Trophoblast cell (in vitro differentiated cells and primary cell): ENCODE data around the gene KCNJ8.

ENCODE experiments used
- DNase-seq, 2 donors: peaks; one replicate each; pipeline ENCODE4 v3.0.0-alpha.2; 2016
- H2AFZ ChIP-seq: 2 replicates; pipeline ENCODE4 v1.6.1; 2013; ENCODE audit warnings: low read length, moderate library complexity, mild to moderate bottlenecking; ENCODE audit not compliant: insufficient read depth, poor library complexity
- H2AK5ac ChIP-seq: 2 replicates; pipeline ENCODE4 v1.6.1; 2013; ENCODE audit warnings: mild to moderate bottlenecking, low read length
- H2BK120ac ChIP-seq: 2 replicates; pipeline ENCODE4 v1.6.1; 2013; ENCODE audit warnings: low read length, mild to moderate bottlenecking, moderate library complexity; ENCODE audit not compliant: insufficient read depth, poor library complexity
- H2BK12ac ChIP-seq: 2 replicates; pipeline ENCODE4 v1.6.1; 2013; ENCODE audit warnings: mild to moderate bottlenecking, low read length, moderate library complexity
- H2BK5ac ChIP-seq: 2 replicates; pipeline ENCODE4 v1.6.1; 2013; ENCODE audit warnings: low read length, low read depth, moderate library complexity, mild to moderate bottlenecking; ENCODE audit not compliant: poor library complexity
- H3K14ac ChIP-seq: 2 replicates; pipeline ENCODE4 v1.6.1; 2013; ENCODE audit warnings: mild to moderate bottlenecking, low read length
- H3K18ac ChIP-seq: 2 replicates; pipeline ENCODE4 v1.6.1; 2013; ENCODE audit warnings: mild to moderate bottlenecking, low read length
- H3K23ac ChIP-seq: 2 replicates; pipeline ENCODE4 v1.6.1; 2013; ENCODE audit warnings: low read length
- H3K27ac ChIP-seq: 2 replicates; pipeline ENCODE4 v1.5.1; 2013; ENCODE audit warnings: low read depth, mild to moderate bottlenecking, inconsistent platforms, low read length, moderate library complexity
- H3K27me3 ChIP-seq: 2 replicates; pipeline ENCODE4 v1.6.1; 2013; ENCODE audit warnings: inconsistent platforms, mild to moderate bottlenecking, low read length, moderate library complexity; ENCODE audit not compliant: insufficient read depth
- H3K36me3 ChIP-seq, 2 experiments: 1 replicate in 1 of 2; 2 replicates in 1 of 2; pipeline ENCODE4 v1.6.1; 2013; ENCODE audit warnings: low read length in 2 of 2, mild to moderate bottlenecking in 2 of 2, moderate library complexity in 1 of 2; ENCODE audit not compliant: insufficient read depth in 2 of 2, control insufficient read depth in 1 of 2
- H3K4ac ChIP-seq: 2 replicates; pipeline ENCODE4 v1.6.1; 2013; ENCODE audit warnings: low read depth, mild to moderate bottlenecking, low read length, moderate library complexity
- H3K4me1 ChIP-seq, 2 experiments: 1 replicate in 1 of 2; 2 replicates in 1 of 2; pipeline ENCODE4 v1.6.1; 2013; ENCODE audit warnings: low read length in 2 of 2, mild to moderate bottlenecking in 2 of 2, moderate library complexity in 1 of 2; ENCODE audit not compliant: insufficient read depth in 2 of 2, control insufficient read depth in 1 of 2
- H3K4me2 ChIP-seq: 2 replicates; pipeline ENCODE4 v1.6.1; 2013; ENCODE audit warnings: inconsistent platforms, mild to moderate bottlenecking, low read length, moderate library complexity
- H3K4me3 ChIP-seq: 2 replicates; pipeline ENCODE4 v1.5.1; 2013; ENCODE audit warnings: mild to moderate bottlenecking, low read depth, low read length, inconsistent platforms
- H3K79me1 ChIP-seq: one replicate; pipeline ENCODE4 v1.6.1; 2013; ENCODE audit warnings: low read length
- H3K79me2 ChIP-seq: 2 replicates; pipeline ENCODE4 v1.6.1; 2013; ENCODE audit warnings: low read length, mild to moderate bottlenecking; ENCODE audit not compliant: control insufficient read depth, insufficient read depth, poor library complexity
- H3K9ac ChIP-seq: 2 replicates; pipeline ENCODE4 v1.6.1; 2013; ENCODE audit warnings: mild to moderate bottlenecking, low read length
- H3K9me3 ChIP-seq: 2 replicates; pipeline ENCODE4 v1.6.1; 2013; ENCODE audit warnings: low read depth, mild to moderate bottlenecking, control low read depth, inconsistent platforms, low read length; ENCODE audit not compliant: insufficient read depth
- H4K12ac ChIP-seq: 2 replicates; pipeline ENCODE4 v1.6.1; 2013; ENCODE audit warnings: low read depth, mild to moderate bottlenecking, low read length, moderate library complexity
- H4K8ac ChIP-seq: 2 replicates; pipeline ENCODE4 v1.6.1; 2013; ENCODE audit warnings: low read depth, mild to moderate bottlenecking, low read length, moderate library complexity
- H4K91ac ChIP-seq: one replicate; pipeline ENCODE4 v1.6.1; 2013; ENCODE audit warnings: low read depth, mild to moderate bottlenecking, low read length, moderate library complexity
- WGBS: extraction: QIAGEN DNeasy Blood & Tissue Kit; methylation state at CpG from one replicate; pipeline ENCODE4 v1.1.7; 2013; ENCODE audit warnings: missing lambda C conversion rate; ENCODE audit not compliant: insufficient read length, insufficient coverage; ENCODE audit errors: extremely low coverage; 5-methylcytosine and 5-hydroxymethylcytosine counted together

The KCNJ8 gene

GRCh38 chr12:21773806-21774205 is 700 bp downstream of the KCNJ8 start:
- Histone ChIP-seq H3K27me3 (no peaks in the 10 kb centered on the region), H3K4ac (no peak overlapping the region), H2AFZ (no peak overlapping the region), H3K27ac (no peak overlapping the region), H2BK12ac (no peak overlapping the region), H3K23ac (no peak overlapping the region), H4K8ac (no peak overlapping the region), H3K79me1 (no peaks in the 10 kb centered on the region), H3K18ac (no peak overlapping the region), H4K12ac (no peak overlapping the region), H3K9ac (no peak overlapping the region), H3K4me2 (no peak overlapping the region), H3K9me3 (no peaks in the 10 kb centered on the region), H3K4me3 (no peak overlapping the region), H3K14ac (no peak overlapping the region), H3K79me2 (no peaks in the 10 kb centered on the region), H3K4me1 (no peaks in the 10 kb centered on the region), H2BK120ac (no peak overlapping the region), H4K91ac (no peak overlapping the region), H3K36me3 (no peaks in the 10 kb centered on the region), H2AK5ac (no peak overlapping the region), H2BK5ac (no peak overlapping the region)
- 100% methylated on average over 1 of the region's 10 CpGs for WGBS
- DNase-seq, result no peak

- no peaks in the 10 kb centered on the region for H3K79me2 ChIP-seq
Observed at GRCh38 chr12:21773263-21773741, 1.2 kb downstream of the KCNJ8 start.

GRCh38 chr12:21771311-21771710 is 3.2 kb downstream of the KCNJ8 start:
- Histone ChIP-seq H3K79me1 (no peaks in the 10 kb centered on the region), H4K8ac (no peak overlapping the region), H2BK120ac (no peak overlapping the region), H3K4me3 (no peak overlapping the region), H3K14ac (no peak overlapping the region), H3K4ac (no peak overlapping the region), H3K18ac (no peak overlapping the region), H3K4me2 (no peak overlapping the region), H4K91ac (no peak overlapping the region), H2BK12ac (no peak overlapping the region), H3K23ac (no peak overlapping the region), H4K12ac (no peak overlapping the region), H3K27ac (no peak overlapping the region), H3K9ac (no peak overlapping the region), H3K4me1 (no peaks in the 10 kb centered on the region), H2AFZ (no peak overlapping the region), H3K9me3 (no peaks in the 10 kb centered on the region), H2BK5ac (no peak overlapping the region), H3K36me3 (no peaks in the 10 kb centered on the region), H3K79me2 (no peaks in the 10 kb centered on the region), H2AK5ac (no peak overlapping the region), H3K27me3 (no peaks in the 10 kb centered on the region)
- no CpG with 5 or more reads among the region's 1 CpG for WGBS
- DNase-seq, result peak in 1 of 2 donors; percentile 59

More at GRCh38 chr12:21773263-21773741, 1.2 kb downstream of the KCNJ8 start:
- Histone ChIP-seq H4K12ac (no peak overlapping the region), H2AK5ac (no peak overlapping the region), H2BK120ac (no peak overlapping the region), H2AFZ (no peak overlapping the region), H3K4me2 (peak overlapping the region; percentile 15), H3K23ac (no peak overlapping the region), H3K36me3 (no peaks in the 10 kb centered on the region), H3K9ac (no peak overlapping the region), H3K79me1 (no peaks in the 10 kb centered on the region), H3K27ac (no peak overlapping the region), H2BK12ac (no peak overlapping the region), H3K14ac (no peak overlapping the region), H3K4me1 (no peaks in the 10 kb centered on the region), H4K91ac (no peak overlapping the region), H3K4ac (no peak overlapping the region), H4K8ac (no peak overlapping the region), H2BK5ac (no peak overlapping the region), H3K27me3 (no peaks in the 10 kb centered on the region), H3K9me3 (no peaks in the 10 kb centered on the region), H3K18ac (no peak overlapping the region), H3K4me3 (no peak overlapping the region)
- WGBS, result no CpG with 5 or more reads among the region's 23 CpGs
- DNase-seq, result peak in 1 of 2 donors; percentile 6

GRCh38 chr12:21769307-21769706 is 5.2 kb downstream of the KCNJ8 start:
- H2BK12ac ChIP-seq, result no peak overlapping the region
- no peaks in the 10 kb centered on the region for H3K79me1 ChIP-seq
- no peak overlapping the region for H3K4ac ChIP-seq
- H3K4me1 ChIP-seq, result no peaks in the 10 kb centered on the region
- H3K9ac ChIP-seq, result no peak overlapping the region
- no peak for DNase-seq
- H2BK5ac ChIP-seq, result no peak overlapping the region
- no peak overlapping the region for H4K91ac ChIP-seq
- no peaks in the 10 kb centered on the region for H3K36me3 ChIP-seq
- no peak overlapping the region for H4K8ac ChIP-seq
- H3K9me3 ChIP-seq, result no peaks in the 10 kb centered on the region
- no peak overlapping the region for H3K4me2 ChIP-seq
- H3K4me3 ChIP-seq, result no peak overlapping the region
- no peak overlapping the region for H3K23ac ChIP-seq
- no peak overlapping the region for H3K27ac ChIP-seq
- no peak overlapping the region for H2AK5ac ChIP-seq
- no peaks in the 10 kb centered on the region for H3K27me3 ChIP-seq
- H2AFZ ChIP-seq, result no peak overlapping the region
- WGBS, result no CpG with 5 or more reads among the region's 2 CpGs
- H2BK120ac ChIP-seq, result no peak overlapping the region
- no peak overlapping the region for H3K14ac ChIP-seq
- H3K79me2 ChIP-seq, result no peaks in the 10 kb centered on the region
- H4K12ac ChIP-seq, result no peak overlapping the region
- no peak overlapping the region for H3K18ac ChIP-seq
